Glomerular visceral epithelial cell (primary cell): ENCODE data around the gene ACLY.
"Not testable (repeated sequence)": the region's sequence is repeated elsewhere in the genome, so short reads cannot be mapped to it uniquely, and the experiment has no call there.

Source experiments
- DNase-seq: peaks from one replicate; pipeline ENCODE4 v3.0.0-alpha.2; 2016; ENCODE audit errors: extremely low spot score

Gene ACLY

GRCh38 chr17:41871789-41872188 lies 47.0 kb downstream of the ACLY start:
- DNase-seq, result no peak

- no peak for DNase-seq
These were observed 48.1 kb downstream of the ACLY start for GRCh38 chr17:41870627-41871026.

GRCh38 chr17:41870097-41870496 lies 48.7 kb downstream of the ACLY start:
- DNase-seq, result no peak

DNA sequence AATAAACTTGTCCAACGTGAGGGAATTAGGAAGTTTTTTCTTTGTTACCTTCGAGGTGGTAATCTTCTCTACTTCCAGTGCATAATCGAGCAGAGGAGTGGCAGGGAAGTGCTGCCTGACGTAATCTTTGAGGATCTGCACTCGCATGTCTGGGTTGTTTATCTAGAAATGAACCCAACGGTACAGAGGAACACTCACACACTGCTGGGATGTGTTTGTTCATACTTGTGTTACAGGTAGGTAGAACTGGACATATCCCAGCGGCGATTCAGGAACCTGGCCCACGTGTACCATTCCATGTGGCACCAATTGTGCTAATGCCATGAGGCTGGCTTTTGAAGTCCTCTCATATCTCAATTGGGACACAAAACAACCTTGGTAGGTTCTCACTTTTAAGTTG lies 49.3 kb downstream of the ACLY start:
- DNase-seq, result no peak

DNA sequence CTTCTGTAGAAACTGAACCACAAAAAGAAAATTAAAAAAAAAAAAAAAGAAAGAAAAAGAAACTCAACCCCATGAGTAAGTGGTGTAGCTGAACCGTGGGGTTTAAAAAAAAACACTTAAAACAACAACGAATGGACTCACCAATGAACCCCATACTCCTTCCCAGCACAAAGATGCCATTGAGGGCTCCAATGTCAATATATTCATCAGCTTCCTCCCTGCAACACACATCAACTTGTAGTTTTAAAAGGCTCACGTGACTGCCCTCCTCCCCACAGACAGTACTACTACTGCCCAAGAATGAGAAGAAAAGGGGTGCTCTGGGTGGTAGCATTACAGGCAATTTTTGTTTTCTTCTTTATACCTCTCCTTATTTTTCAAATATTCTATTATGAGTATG lies 50.2 kb downstream of the ACLY start:
- no peak for DNase-seq

- no peak for DNase-seq
These were observed 53.2 kb downstream of the ACLY start for GRCh38 chr17:41865596-41865893.

GRCh38 chr17:41864836-41865595 lies 53.7 kb downstream of the ACLY start, which contains the start of gene KLHL11:
KLHL11 (minus strand) TSS chr17:41865423; CDS start chr17:41865370, 53 bp downstream.
- DNase-seq, result peak; percentile 90

DNA sequence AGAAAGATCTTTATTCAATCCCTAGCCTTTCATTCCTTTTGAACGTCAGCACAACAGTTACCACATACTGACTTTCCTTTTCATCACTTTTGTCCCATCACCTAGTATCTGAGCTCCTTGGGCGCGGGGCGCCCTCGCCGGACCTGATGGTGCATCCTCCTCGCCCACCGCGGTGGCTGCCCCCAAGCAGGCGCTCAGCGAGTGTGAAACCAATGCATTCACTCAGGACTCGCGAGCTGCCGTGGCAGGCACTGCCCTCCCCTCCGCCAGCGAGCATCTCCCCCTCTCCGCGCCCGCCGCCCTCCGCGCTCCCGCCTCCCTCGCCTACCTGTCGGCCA lies 54.3 kb downstream of the ACLY start:
- no peak for DNase-seq

- DNase-seq, result no peak
These were observed 55.5 kb downstream of the ACLY start for GRCh38 chr17:41863074-41863848.

DNA sequence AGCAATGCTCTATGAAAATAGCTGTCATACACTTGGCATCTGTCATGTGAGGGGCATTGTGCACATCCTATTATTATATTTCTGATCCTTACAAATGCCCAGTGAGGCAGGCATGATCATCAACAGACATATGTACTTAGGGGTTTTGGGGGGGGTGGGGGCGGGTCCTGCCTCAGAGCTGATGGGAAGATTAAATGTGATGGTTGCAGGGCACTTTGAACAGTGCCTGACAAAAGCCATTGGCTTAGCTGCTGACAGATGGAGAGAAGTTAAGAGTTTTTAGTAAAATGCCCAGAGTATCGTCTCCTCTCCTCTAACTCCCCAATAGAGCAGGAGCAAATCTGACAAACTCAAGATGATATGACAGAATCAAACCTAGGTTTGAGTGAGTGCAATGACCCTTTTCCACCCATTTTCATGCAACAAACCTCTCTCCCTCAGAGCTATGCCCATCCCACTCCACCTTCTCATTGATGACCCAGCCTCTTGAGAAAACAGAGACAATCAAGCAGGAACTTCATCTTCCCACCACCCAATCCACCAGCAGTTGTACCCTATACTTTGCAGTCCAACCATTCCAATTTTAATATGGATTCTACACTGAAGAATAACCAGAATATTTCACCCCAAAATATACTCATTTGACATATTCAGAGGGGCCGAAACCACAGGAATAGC lies 58.4 kb downstream of the ACLY start:
- DNase-seq, result no peak

GRCh38 chr17:41851382-41851781 lies 67.4 kb downstream of the ACLY start:
- not testable (repeated sequence) for DNase-seq

DNA sequence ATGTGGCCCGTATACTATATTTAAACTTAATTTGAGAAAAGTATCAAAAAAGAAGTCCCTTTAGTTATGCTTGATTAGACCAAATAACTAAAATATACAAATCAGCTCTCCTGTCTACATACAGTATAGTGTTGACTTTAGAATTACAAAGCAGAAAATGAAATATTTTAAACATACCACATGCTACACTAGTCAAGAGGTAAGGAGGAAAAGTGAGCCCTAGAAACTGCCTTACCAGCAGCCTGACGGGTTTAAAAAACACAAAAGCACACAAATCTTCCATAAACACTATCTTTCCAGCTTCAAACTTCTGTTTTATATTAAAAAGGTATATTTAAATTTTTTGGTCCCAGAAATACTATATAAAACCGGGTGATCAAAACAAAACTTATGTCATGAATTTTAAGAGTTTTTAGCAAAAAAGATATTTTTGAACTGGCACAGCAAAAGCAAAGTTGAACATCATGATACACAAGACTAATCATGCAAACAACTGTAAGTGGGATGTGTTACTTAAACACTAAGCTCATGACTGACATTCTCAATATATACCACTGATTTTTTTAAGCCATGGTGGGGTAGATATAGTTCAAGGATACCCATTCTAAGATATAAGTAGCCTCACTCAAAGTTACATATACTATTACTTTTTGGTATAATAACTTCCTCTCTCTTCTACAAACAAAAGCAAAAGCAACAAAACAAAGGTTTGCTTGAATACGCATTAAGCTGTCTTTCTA lies 69.3 kb downstream of the ACLY start:
- DNase-seq, result no peak

DNA sequence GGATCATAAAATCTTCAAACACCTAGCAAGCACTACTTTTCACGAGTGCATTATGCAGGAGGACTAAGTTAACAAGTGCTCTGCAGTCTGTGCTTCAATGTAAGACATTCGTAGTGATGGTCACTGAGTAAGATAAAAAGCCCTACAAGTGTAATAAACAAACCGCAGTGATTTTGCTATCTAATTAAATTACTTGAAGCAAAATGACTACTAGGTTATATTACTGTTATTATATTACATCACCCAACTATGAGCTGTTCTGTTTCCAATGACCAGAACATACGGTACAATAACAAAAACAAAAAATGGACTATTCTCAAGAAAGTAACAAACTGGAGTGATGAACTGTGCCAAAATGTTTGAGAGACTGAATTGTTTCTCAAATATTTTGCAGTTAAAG lies 70.0 kb downstream of the ACLY start:
- DNase-seq, result no peak

DNA sequence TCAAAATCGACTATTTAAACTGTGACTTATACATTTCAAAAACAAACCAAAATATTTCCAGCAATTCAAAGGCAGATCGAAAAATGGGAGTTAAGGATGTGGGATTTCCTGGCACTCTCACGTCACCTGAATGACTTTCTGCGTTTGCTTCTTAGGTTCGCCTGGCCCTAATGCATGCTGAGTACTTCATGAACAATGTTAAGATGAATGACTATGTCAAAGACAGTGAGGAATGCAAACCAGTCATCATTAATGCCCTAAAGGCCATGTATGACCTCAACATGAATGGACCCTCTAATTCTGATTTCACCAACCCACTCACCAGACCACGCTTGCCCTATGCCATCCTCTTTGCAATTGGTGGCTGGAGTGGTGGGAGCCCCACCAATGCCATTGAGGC lies 73.8 kb downstream of the ACLY start:
- DNase-seq, result no peak

DNA sequence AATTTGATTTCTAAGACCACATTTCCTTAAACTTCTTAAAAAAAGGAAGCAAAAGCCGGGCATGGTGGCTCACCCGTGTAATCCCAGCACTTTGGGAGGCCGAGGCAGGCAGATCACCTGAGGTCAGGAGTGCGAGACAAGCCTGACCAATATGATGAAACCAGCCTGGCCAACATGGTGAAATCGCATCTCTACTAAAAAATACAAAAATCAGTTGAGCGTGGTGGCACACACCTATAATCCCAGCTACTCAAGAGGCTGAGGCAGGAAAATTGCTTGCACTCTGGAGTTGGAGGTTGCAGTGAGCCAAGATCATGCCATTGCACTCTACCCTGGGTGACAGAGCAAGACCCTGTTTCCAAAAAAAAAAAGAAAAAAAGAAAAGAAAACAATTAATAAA lies 78.0 kb downstream of the ACLY start:
- DNase-seq, result not testable (repeated sequence)

DNA sequence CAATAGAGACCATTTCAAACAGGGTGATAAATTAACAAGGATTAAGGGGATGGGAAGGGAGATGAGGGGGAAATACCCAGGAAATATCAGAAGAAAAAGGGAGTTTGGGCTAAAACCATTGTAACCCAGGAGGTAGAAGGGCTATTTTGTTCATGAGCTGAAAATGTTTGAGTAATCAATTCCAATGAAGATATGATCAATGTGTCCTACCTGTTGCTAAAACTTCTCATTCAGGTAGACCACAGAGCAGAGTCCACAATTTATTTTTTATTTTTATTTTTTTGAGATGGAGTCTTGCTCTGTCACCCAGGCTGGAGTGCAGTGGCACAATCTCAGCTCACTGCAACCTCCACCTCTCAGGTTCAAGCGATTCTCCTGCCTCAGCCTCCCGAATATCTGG lies 79.3 kb downstream of the ACLY start:
- DNase-seq, result not testable (repeated sequence)

GRCh38 chr17:41837761-41838538 lies 80.8 kb downstream of the ACLY start, which contains the start of gene KLHL10:
KLHL10 (plus strand) TSS chr17:41837825; CDS start chr17:41837933, 108 bp downstream.
- DNase-seq, result no peak

GRCh38 chr17:41836550-41837196 lies 82.1 kb downstream of the ACLY start:
- DNase-seq, result no peak

DNA sequence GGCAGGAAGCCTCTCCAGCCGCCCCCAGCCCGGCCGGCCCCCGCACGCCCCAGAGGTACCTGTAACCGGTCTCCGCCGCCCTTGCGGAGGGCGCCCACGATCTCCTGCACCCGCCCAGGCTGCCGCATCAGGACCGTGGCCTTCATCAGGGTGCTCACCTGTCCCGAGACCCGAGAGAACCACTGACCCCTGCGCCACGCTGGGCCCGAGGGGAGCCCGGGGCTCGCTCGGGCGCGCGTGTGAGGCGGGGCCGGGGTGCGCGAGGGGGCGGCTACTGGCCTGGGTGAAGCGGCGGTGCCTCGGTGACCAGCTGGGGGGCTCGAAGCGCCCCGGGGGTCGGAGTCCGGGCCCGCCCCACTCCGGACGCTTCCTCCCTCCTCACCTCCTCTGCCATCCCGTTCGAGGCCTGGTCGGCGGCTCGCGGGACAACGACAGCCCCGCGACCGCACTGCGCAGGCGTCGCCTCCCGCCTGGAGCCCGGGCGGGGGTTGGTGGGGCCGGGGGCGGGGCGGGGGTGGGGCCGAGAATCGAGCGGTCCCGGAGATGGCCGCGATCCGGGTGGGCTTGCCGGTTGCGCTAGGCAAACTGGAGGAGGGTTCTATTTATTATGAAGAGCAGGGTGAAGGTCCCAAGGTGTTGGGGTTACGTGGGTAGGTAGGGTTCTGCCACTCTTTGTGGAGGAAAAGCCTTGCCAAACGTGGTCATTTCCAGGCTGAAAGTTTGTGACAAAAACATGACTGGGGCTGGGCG lies 82.8 kb downstream of the ACLY start, which contains the start of gene NT5C3B:
Gene NT5C3B (minus strand): TSS at position 433 of the 750 bp plus-strand sequence. CDS start 39 bp downstream, at position 394.
- peak; percentile 62 for DNase-seq
